ENCODE results near the gene PEX16. TPM values are rescaled to one million over a fixed set of nuclear protein-coding genes. Genes with fewer than 3 reads are reported as not detected.

PEX16 gene
- total and polyA plus RNA-seq, 2 of the 13 experiments (the other 11 are each of a cell fraction or from before 2014, with no cell fraction given), result 12.5 to 21.8 TPM

- ATAC-seq (no peak), DNase-seq (ENCODE audit: low spot score) (no peak), FAIRE-seq (no peak)
- no TSS peak for BruUV-seq (replicated peaks)
- H4K20me1 ChIP-seq (ENCODE audit: insufficient read depth, low read length), result no peaks in the 10 kb centered on the region
- H3K9ac ChIP-seq (ENCODE audit: insufficient read depth, low read depth, low read length), result no peak overlapping the region
- peaks cover 8 to 11% of the 10 kb centered on the region in 2 experiments; a peak in 3 of 5 replicates for H3K36me3 ChIP-seq (replicated peaks in 1 of 2; ENCODE audit: control insufficient read depth in 1 of 2, insufficient read depth in 2 of 2, low read length in 2 of 2)
- CTCF ChIA-PET (ENCODE audit: low intra/inter-chr PET ratio, low total read pairs), result no interaction called here
- in situ Hi-C loops (cut with HindIII; ENCODE audit: extremely low pct_ligation_motif_present, low pct_unique_long_range_greater_than_20kb), result no loop called here
- H3K27ac ChIP-seq (ENCODE audit: extremely low read length, insufficient read depth, low read length), result no peak overlapping the region
- H3K9me3 ChIP-seq (ENCODE audit: low read length), result no peaks in the 10 kb centered on the region
- 9% methylated on average over 6 of the region's 7 CpGs for WGBS (ENCODE audit: low lambda C conversion rate)
- TF ChIP-seq SMAD9 (CRISPR knock-in tag; IDR thresholded peaks at IDR 0.05), result 0 out of 2 replicates have a peak, but pooled peaks have one; percentile 41
- TF ChIP-seq BCLAF1 (IDR thresholded peaks at IDR 0.05), result no peak
- intact Hi-C loops (cut with micrococcal nuclease; ENCODE audit: unreplicated experiment), result loop anchor here (1.0 kb wide), 1 partner anchor 32 kb away; no protein-coding TSS in a partner anchor
- POLR2A ChIA-PET, result interaction anchor here (1.1 kb wide), 1 partner anchor 23 kb away, joined by 3 read pairs; no protein-coding TSS in a partner anchor
- peak overlapping the region in 2 of 3 experiments; percentile 82 to 94; a peak in 5 of 6 replicates for H3K4me3 ChIP-seq (replicated peaks in 1 of 3; ENCODE audit: insufficient read depth in 1 of 3, low read depth in 2 of 3, low read length in 3 of 3)
- peaks cover 12% of the 10 kb centered on the region for H3K79me2 ChIP-seq (ENCODE audit: insufficient read depth, low read length)
- peak overlapping the region; percentile 91 for H3K4me2 ChIP-seq (ENCODE audit: low read depth, low read length)
- peaks cover 0 to 1% of the 10 kb centered on the region in 2 experiments; a peak in 1 of 5 replicates for H3K27me3 ChIP-seq (ENCODE audit: control insufficient read depth in 1 of 2, insufficient read depth in 2 of 2, low read length in 2 of 2)
- peaks cover 41% of the 10 kb centered on the region for H3K4me1 ChIP-seq (ENCODE audit: insufficient read depth, low read length)
- H2AFZ ChIP-seq (ENCODE audit: low read length), result no peak overlapping the region
These were observed 1.4 kb upstream of the PEX16 start for GRCh38 chr11:45918962-45919675.
